ENCODE measurements around the gene SLC24A4. TPM values are rescaled to one million over a fixed set of nuclear protein-coding genes. Genes with fewer than 3 reads are reported as not detected.
"Not testable (repeated sequence)": the region's sequence is repeated elsewhere in the genome, so short reads cannot be mapped to it uniquely, and the experiment has no call there.

Gene SLC24A4
- total RNA-seq, 1 experiment from 2014 or later = under 0.01 TPM

- DNase-seq (ENCODE audit: extremely low read depth, low read depth) = no peak
Measured at GRCh38 chr14:92534932-92535643, 212.1 kb downstream of the SLC24A4 start.

GRCh38 chr14:92536231-92536630 is 213.3 kb downstream of the SLC24A4 start:
- not testable (repeated sequence) for DNase-seq (ENCODE audit: extremely low read depth, low read depth)

GRCh38 chr14:92538412-92538985 is 215.5 kb downstream of the SLC24A4 start:
- DNase-seq (ENCODE audit: extremely low read depth, low read depth) = no peak

- no peak for DNase-seq (ENCODE audit: extremely low read depth, low read depth)
Measured at GRCh38 chr14:92539419-92539818, 216.5 kb downstream of the SLC24A4 start.

GRCh38 chr14:92539875-92540274 is 216.9 kb downstream of the SLC24A4 start:
- DNase-seq (ENCODE audit: extremely low read depth, low read depth) = no peak

GRCh38 chr14:92540472-92541048 is 217.6 kb downstream of the SLC24A4 start:
- peak; percentile 22 for DNase-seq (ENCODE audit: extremely low read depth, low read depth)

- DNase-seq (ENCODE audit: extremely low read depth, low read depth) = no peak
Measured at GRCh38 chr14:92542766-92543554, 220.0 kb downstream of the SLC24A4 start.

- no peak for DNase-seq (ENCODE audit: extremely low read depth, low read depth)
Measured at GRCh38 chr14:92544051-92544720, 221.2 kb downstream of the SLC24A4 start.

GRCh38 chr14:92546347-92547053 is 223.5 kb downstream of the SLC24A4 start:
- DNase-seq (ENCODE audit: extremely low read depth, low read depth) = peak; percentile 30

- no peak for DNase-seq (ENCODE audit: extremely low read depth, low read depth)
Measured at GRCh38 chr14:92549105-92549858, 226.3 kb downstream of the SLC24A4 start.

- DNase-seq (ENCODE audit: extremely low read depth, low read depth) = no peak
Measured at GRCh38 chr14:92549859-92550230, 226.9 kb downstream of the SLC24A4 start.

Other genes with a start within 250 kb of the SLC24A4 start
- 21.4 and 32.3 TPM in 2 replicates for gene ATXN3, start 216.6 kb upstream of the SLC24A4 start, total RNA-seq (2014; rRNA removed; shearing (Covaris generic))
- 411 and 423 TPM in 2 replicates for gene NDUFB1, start 201.5 kb upstream of the SLC24A4 start, total RNA-seq (2014; rRNA removed; shearing (Covaris generic))
- gene CPSF2, start 201.2 kb upstream of the SLC24A4 start, total RNA-seq (2014; rRNA removed; shearing (Covaris generic)) = 65.2 and 82.0 TPM in 2 replicates
- gene RIN3, start 190.6 kb downstream of the SLC24A4 start, total RNA-seq (2014; rRNA removed; shearing (Covaris generic)) = 2.2 and 2.5 TPM in 2 replicates

Data from NCI-H460 (cell line).